Brain microvascular endothelial cell (primary cell): Measurements from ENCODE around the gene WFIKKN1.

ENCODE experiments used
- DNase-seq: peaks from one replicate; pipeline ENCODE4 v3.0.0-alpha.2; 2020
- H3K27ac ChIP-seq: fragments of 250-450 bp; sonication (Bioruptor Pico); 2 replicates; pipeline ENCODE4 v1.5.1; 2020; ENCODE audit warnings: mild to moderate bottlenecking, moderate library complexity
- H3K27me3 ChIP-seq: fragments of 250-450 bp; sonication (Bioruptor Pico); replicated peaks from 2 replicates; pipeline ENCODE4 v1.5.1; 2020; ENCODE audit warnings: mild to moderate bottlenecking
- H3K36me3 ChIP-seq: fragments of 250-450 bp; sonication (Bioruptor Pico); replicated peaks from 2 replicates; pipeline ENCODE4 v1.5.1; 2020; ENCODE audit warnings: mild to moderate bottlenecking
- H3K4me3 ChIP-seq: 2 replicates; pipeline ENCODE4 v1.5.1; 2011; ENCODE audit warnings: low read depth, mild to moderate bottlenecking, control low read depth, low read length, moderate library complexity
- in situ Hi-C: cut with HindIII; loops from 2 replicates; pipeline ENCODE4 v1.10.0; 2017; ENCODE audit warnings: low sequenced_read_pairs, low pct_ligation_motif_present
- TF ChIP-seq, protein P1 (sequence below): IDR thresholded peaks from 2 replicates; pipeline ENCODE4 v1.5.1; 2011; ENCODE audit warnings: low read depth, mild to moderate bottlenecking, moderate library complexity, low read length, control low read depth, inconsistent platforms; ENCODE audit errors: missing control alignments

The WFIKKN1 gene

DNA sequence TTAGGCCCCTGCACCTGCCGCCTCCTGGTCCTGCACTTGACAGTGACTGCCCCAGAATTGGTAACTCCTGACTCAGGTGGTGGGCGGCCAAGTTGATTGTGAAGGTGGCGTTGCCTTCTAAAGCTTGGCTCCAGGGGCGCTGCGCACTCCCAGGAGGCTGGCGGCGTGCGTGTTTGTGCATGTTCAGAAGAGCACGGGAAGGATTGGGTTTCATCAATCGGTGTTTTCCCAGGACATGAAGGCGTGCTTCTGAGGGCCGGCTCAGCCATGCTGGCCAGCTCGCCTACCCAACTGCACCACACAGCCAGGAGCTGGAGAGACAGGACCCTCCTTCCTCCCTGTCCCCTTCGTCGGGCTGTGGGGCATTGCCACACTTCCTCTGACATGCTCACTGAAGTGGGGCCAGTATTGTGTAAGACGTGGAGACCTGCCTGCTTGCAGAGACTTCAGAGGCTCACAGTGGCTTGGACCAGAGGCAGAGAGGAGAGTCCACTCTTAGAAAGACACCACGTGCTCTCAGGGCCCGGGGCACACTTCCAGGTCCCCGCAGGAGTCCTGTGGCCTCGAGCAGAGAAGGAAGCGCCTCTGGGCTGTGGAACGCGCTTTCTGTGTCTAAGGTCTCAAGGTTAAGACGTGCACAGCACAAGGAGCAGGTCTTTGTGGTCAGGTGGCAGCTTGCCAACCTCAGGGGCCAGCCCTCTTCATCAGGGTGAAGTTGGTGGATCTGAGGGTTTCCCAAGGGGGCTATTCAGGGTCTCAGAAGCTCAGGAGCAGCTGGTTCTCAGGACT is 38.1 kb upstream of the WFIKKN1 start:
- H3K36me3 ChIP-seq: no peaks in the 10 kb centered on the region
- in situ Hi-C loops: no loop called here
- no peak overlapping the region for H3K4me3 ChIP-seq
- TF ChIP-seq, protein P1, sequence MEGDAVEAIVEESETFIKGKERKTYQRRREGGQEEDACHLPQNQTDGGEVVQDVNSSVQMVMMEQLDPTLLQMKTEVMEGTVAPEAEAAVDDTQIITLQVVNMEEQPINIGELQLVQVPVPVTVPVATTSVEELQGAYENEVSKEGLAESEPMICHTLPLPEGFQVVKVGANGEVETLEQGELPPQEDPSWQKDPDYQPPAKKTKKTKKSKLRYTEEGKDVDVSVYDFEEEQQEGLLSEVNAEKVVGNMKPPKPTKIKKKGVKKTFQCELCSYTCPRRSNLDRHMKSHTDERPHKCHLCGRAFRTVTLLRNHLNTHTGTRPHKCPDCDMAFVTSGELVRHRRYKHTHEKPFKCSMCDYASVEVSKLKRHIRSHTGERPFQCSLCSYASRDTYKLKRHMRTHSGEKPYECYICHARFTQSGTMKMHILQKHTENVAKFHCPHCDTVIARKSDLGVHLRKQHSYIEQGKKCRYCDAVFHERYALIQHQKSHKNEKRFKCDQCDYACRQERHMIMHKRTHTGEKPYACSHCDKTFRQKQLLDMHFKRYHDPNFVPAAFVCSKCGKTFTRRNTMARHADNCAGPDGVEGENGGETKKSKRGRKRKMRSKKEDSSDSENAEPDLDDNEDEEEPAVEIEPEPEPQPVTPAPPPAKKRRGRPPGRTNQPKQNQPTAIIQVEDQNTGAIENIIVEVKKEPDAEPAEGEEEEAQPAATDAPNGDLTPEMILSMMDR: no peak
- no peak for DNase-seq
- no peaks in the 10 kb centered on the region for H3K27me3 ChIP-seq
- H3K27ac ChIP-seq: no peak overlapping the region

DNA sequence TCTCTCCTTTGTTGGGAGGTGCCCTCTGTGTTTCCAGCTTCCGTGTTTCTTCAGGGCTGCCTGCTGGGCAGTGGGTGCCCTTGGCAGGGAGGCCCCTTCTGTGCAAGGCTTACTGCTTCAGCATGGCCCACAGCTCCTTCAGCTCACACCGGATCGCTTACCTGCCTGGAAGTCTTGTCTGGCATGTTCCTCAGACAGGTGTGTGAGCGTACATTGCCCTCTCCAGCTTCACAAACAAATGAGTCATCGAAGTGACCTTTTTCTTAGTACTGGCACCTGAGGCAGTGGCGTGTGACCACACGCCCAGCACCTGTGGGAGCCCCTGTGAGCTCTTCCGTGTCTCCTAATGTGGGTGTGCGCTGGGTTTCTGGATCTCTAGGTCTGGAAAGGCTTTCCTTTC is 37.4 kb upstream of the WFIKKN1 start:
- Histone ChIP-seq H3K36me3 (no peaks in the 10 kb centered on the region), H3K27me3 (no peaks in the 10 kb centered on the region), H3K27ac (no peak overlapping the region), H3K4me3 (no peak overlapping the region)
- in situ Hi-C loops: no loop called here
- TF ChIP-seq, protein P1: no peak
- DNase-seq: no peak

DNA sequence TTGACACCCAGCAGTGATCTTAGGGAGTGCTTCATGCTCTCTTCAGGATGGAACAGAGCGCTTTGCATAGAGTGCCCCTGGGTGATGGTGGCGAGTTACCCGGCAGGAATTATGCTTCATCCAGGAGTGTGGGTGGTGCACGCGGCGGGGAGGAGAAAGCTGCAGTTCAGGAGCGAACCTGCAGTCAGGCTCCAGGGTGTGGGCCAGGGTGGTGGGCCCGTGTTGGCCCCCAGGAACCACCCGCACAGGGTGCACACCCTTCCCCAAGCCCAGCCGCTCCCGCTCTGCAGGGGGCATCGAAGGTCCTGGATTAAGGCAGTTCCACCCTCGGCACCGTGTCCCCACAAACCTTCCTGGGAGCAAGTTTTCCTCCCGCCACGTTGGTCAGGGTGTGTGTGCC is 37.0 kb upstream of the WFIKKN1 start:
- H3K27ac ChIP-seq: no peak overlapping the region
- no peaks in the 10 kb centered on the region for H3K27me3 ChIP-seq
- no peak overlapping the region for H3K4me3 ChIP-seq
- TF ChIP-seq, protein P1: no peak
- no peak for DNase-seq
- in situ Hi-C loops: no loop called here
- no peaks in the 10 kb centered on the region for H3K36me3 ChIP-seq

DNA sequence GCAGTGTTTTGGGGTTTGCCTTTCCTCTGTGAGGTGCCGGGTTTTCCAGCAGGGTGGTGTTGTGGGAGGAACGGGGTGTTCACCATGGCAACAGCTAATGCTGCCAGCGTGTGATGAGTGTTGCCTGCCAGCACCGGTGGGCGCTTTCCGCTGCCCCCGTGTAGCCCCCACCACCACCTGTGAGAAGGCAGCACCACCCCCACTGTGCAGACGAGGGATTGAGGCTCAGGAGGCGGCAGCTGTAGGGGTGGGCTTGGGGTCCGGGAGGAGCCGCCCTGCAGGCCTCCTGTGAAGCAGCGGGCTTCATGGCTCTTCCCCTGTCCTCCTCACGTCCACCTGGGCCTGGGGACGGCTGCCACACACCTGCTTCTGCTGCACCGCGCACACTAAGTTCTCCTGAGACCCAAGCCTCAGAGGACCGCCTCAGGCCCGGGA is 35.7 kb upstream of the WFIKKN1 start:
- Histone ChIP-seq H3K36me3 (no peaks in the 10 kb centered on the region), H3K27ac (no peak overlapping the region), H3K4me3 (no peak overlapping the region), H3K27me3 (no peaks in the 10 kb centered on the region)
- in situ Hi-C loops: no loop called here
- TF ChIP-seq, protein P1: no peak
- DNase-seq: no peak

DNA sequence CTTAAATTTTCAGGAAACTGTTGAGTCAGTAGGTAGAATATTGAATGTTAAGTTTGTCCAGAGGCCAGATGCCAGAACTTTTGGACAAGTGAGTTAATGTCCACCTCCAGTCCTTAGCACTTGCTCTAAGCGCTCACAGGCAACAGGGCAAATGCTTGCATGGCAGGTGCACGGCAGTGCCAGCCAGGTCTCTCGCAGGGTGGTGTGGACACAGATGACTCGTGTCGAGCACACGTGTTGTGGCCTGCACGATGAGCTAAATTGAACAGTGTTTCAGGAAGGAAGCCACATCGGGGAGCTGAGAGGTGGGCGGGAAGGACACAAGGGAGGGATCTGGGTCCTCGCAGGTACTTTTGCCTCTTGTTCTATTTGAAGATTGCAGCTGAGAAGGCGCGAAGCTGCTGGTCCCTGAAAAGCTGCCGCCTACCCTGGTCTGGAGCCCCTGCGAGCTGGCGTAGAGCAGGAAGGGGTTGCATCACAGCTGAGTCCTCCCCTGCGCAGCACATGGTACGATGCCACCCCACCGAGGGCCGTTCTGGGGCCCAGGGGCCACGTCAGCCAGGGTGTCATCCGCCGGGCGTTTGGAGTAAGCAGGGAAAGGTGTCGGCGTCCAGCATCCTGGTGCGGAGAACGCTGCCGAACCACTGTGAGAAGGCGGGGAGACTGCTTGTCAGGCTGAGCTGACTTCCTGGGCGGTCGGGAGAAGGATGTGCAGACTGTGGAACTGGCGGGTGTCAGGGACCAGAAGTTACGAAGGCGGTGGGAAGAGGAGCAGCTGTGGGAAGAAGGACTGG is 34.6 kb upstream of the WFIKKN1 start:
- H3K27ac ChIP-seq: no peak overlapping the region
- TF ChIP-seq, protein P1: no peak
- DNase-seq: no peak
- H3K4me3 ChIP-seq: no peak overlapping the region
- no peaks in the 10 kb centered on the region for H3K36me3 ChIP-seq
- H3K27me3 ChIP-seq: no peaks in the 10 kb centered on the region
- in situ Hi-C loops: no loop called here
